HG02610 (cell line): ENCODE measurements around the gene GRIN2A.

Experiments
- ATAC-seq: cut with Tn5 transposase; IDR thresholded peaks from one replicate; pipeline ENCODE4 v1.9.1; 2021; ENCODE audit warnings: mild to moderate bottlenecking, moderate library complexity; ENCODE audit not compliant: unreplicated experiment

Gene GRIN2A

GRCh38 chr16:9703731-9704130 is 478.5 kb downstream of the GRIN2A start:
- ATAC-seq, result no peak
